Activated T-cell treated with anti-CD3 and anti-CD28 coated beads, Interleukin-2, amount 50 U/mL, for 24 hours (primary cell): Measurements from ENCODE around the gene WFIKKN2.

Experiments
- DNase-seq: peaks from one replicate; pipeline ENCODE4 v3.0.0-alpha.2; 2020
- H3K27ac Mint-ChIP-seq: 2 replicates; pipeline ENCODE4 v1.8.0; 2020; ENCODE audit warnings: mild to moderate bottlenecking, mixed read lengths
- H3K27me3 Mint-ChIP-seq: 2 replicates; pipeline ENCODE4 v1.8.0; 2020; ENCODE audit warnings: mixed read lengths
- H3K36me3 Mint-ChIP-seq: 2 replicates; pipeline ENCODE4 v1.8.0; 2020; ENCODE audit warnings: low read depth, mixed read lengths
- H3K4me1 Mint-ChIP-seq: 2 replicates; pipeline ENCODE4 v1.8.0; 2020; ENCODE audit warnings: low read depth, mixed read lengths
- H3K4me3 Mint-ChIP-seq: 2 replicates; pipeline ENCODE4 v1.8.0; 2020; ENCODE audit warnings: mild to moderate bottlenecking, moderate library complexity, mixed read lengths
- H3K9me3 Mint-ChIP-seq: 2 replicates; pipeline ENCODE4 v1.8.0; 2020; ENCODE audit warnings: mixed read lengths

Gene WFIKKN2

GRCh38 chr17:50835301-50836234, at the start of gene WFIKKN2:
Gene WFIKKN2, plus strand, starts transcription at chr17:50835586. Its CDS starts 352 bp downstream, at chr17:50835938.
- Mint-ChIP-seq H3K27me3 (peaks cover 19% of the 10 kb centered on the region), H3K36me3 (no peaks in the 10 kb centered on the region), H3K27ac (no peak within 1 kb of the TSS), H3K4me3 (no peak within 1 kb of the TSS), H3K9me3 (no peaks in the 10 kb centered on the region), H3K4me1 (peaks cover 2% of the 10 kb centered on the region)
- no peak for DNase-seq

GRCh38 chr17:50785946-50786570, 49.3 kb upstream of the WFIKKN2 start:
- no peak for DNase-seq
- Mint-ChIP-seq H3K4me1 (peaks cover 9% of the 10 kb centered on the region), H3K4me3 (no peak overlapping the region), H3K9me3 (no peaks in the 10 kb centered on the region), H3K27me3 (peaks cover 6% of the 10 kb centered on the region), H3K36me3 (no peaks in the 10 kb centered on the region), H3K27ac (no peak overlapping the region)

- H3K9me3 Mint-ChIP-seq: no peaks in the 10 kb centered on the region
- peaks cover 2% of the 10 kb centered on the region for H3K27me3 Mint-ChIP-seq
- no peak overlapping the region for H3K27ac Mint-ChIP-seq
- no peaks in the 10 kb centered on the region for H3K36me3 Mint-ChIP-seq
- DNase-seq: no peak
- peaks cover 5% of the 10 kb centered on the region for H3K4me1 Mint-ChIP-seq
- H3K4me3 Mint-ChIP-seq: no peak overlapping the region
Measured at GRCh38 chr17:50787106-50787505, 48.3 kb upstream of the WFIKKN2 start.

GRCh38 chr17:50790618-50791017, 44.8 kb upstream of the WFIKKN2 start:
- Mint-ChIP-seq H3K36me3 (no peaks in the 10 kb centered on the region), H3K27me3 (no peaks in the 10 kb centered on the region), H3K9me3 (no peaks in the 10 kb centered on the region), H3K4me1 (no peaks in the 10 kb centered on the region), H3K4me3 (no peak overlapping the region), H3K27ac (no peak overlapping the region)
- DNase-seq: no peak

GRCh38 chr17:50792132-50792531, 43.3 kb upstream of the WFIKKN2 start:
- Mint-ChIP-seq H3K9me3 (no peaks in the 10 kb centered on the region), H3K4me1 (no peaks in the 10 kb centered on the region), H3K27me3 (no peaks in the 10 kb centered on the region), H3K36me3 (no peaks in the 10 kb centered on the region), H3K4me3 (no peak overlapping the region), H3K27ac (no peak overlapping the region)
- no peak for DNase-seq

GRCh38 chr17:50793007-50793406, 42.4 kb upstream of the WFIKKN2 start:
- H3K4me3 Mint-ChIP-seq: no peak overlapping the region
- no peak for DNase-seq
- no peaks in the 10 kb centered on the region for H3K9me3 Mint-ChIP-seq
- no peak overlapping the region for H3K27ac Mint-ChIP-seq
- no peaks in the 10 kb centered on the region for H3K4me1 Mint-ChIP-seq
- no peaks in the 10 kb centered on the region for H3K36me3 Mint-ChIP-seq
- no peaks in the 10 kb centered on the region for H3K27me3 Mint-ChIP-seq

GRCh38 chr17:50794361-50794760, 41.0 kb upstream of the WFIKKN2 start:
- Mint-ChIP-seq H3K4me3 (no peak overlapping the region), H3K4me1 (no peaks in the 10 kb centered on the region), H3K27me3 (no peaks in the 10 kb centered on the region), H3K36me3 (no peaks in the 10 kb centered on the region), H3K9me3 (no peaks in the 10 kb centered on the region), H3K27ac (no peak overlapping the region)
- DNase-seq: no peak

- no peak overlapping the region for H3K27ac Mint-ChIP-seq
- no peak overlapping the region for H3K4me3 Mint-ChIP-seq
- no peaks in the 10 kb centered on the region for H3K27me3 Mint-ChIP-seq
- no peaks in the 10 kb centered on the region for H3K9me3 Mint-ChIP-seq
- no peak for DNase-seq
- no peaks in the 10 kb centered on the region for H3K36me3 Mint-ChIP-seq
- no peaks in the 10 kb centered on the region for H3K4me1 Mint-ChIP-seq
Measured at GRCh38 chr17:50797135-50797810, 38.1 kb upstream of the WFIKKN2 start.

GRCh38 chr17:50798424-50799288, 36.7 kb upstream of the WFIKKN2 start:
- H3K27me3 Mint-ChIP-seq: no peaks in the 10 kb centered on the region
- no peak for DNase-seq

GRCh38 chr17:50799582-50799981, 35.8 kb upstream of the WFIKKN2 start:
- Mint-ChIP-seq H3K27me3 (no peaks in the 10 kb centered on the region), H3K9me3 (no peaks in the 10 kb centered on the region), H3K27ac (no peak overlapping the region), H3K4me3 (no peak overlapping the region), H3K36me3 (no peaks in the 10 kb centered on the region), H3K4me1 (no peaks in the 10 kb centered on the region)
- no peak for DNase-seq

More at GRCh38 chr17:50798424-50799288, 36.7 kb upstream of the WFIKKN2 start:
- no peak overlapping the region for H3K4me3 Mint-ChIP-seq
- H3K36me3 Mint-ChIP-seq: no peaks in the 10 kb centered on the region
- no peaks in the 10 kb centered on the region for H3K9me3 Mint-ChIP-seq
- H3K27ac Mint-ChIP-seq: no peak overlapping the region
- H3K4me1 Mint-ChIP-seq: no peaks in the 10 kb centered on the region

- no peaks in the 10 kb centered on the region for H3K36me3 Mint-ChIP-seq
- no peak for DNase-seq
- H3K4me1 Mint-ChIP-seq: no peaks in the 10 kb centered on the region
- no peak overlapping the region for H3K27ac Mint-ChIP-seq
- no peaks in the 10 kb centered on the region for H3K9me3 Mint-ChIP-seq
- H3K4me3 Mint-ChIP-seq: no peak overlapping the region
- no peaks in the 10 kb centered on the region for H3K27me3 Mint-ChIP-seq
Measured at GRCh38 chr17:50800196-50800700, 35.1 kb upstream of the WFIKKN2 start.

GRCh38 chr17:50802609-50803571, 32.5 kb upstream of the WFIKKN2 start:
- H3K27ac Mint-ChIP-seq: no peak overlapping the region

GRCh38 chr17:50803676-50804075, 31.7 kb upstream of the WFIKKN2 start:
- H3K4me3 Mint-ChIP-seq: no peak overlapping the region
- H3K4me1 Mint-ChIP-seq: no peaks in the 10 kb centered on the region
- no peak overlapping the region for H3K27ac Mint-ChIP-seq
- no peaks in the 10 kb centered on the region for H3K36me3 Mint-ChIP-seq
- no peaks in the 10 kb centered on the region for H3K9me3 Mint-ChIP-seq
- no peak for DNase-seq
- no peaks in the 10 kb centered on the region for H3K27me3 Mint-ChIP-seq

More at GRCh38 chr17:50802609-50803571, 32.5 kb upstream of the WFIKKN2 start:
- no peaks in the 10 kb centered on the region for H3K9me3 Mint-ChIP-seq
- no peak for DNase-seq
- H3K27me3 Mint-ChIP-seq: no peaks in the 10 kb centered on the region
- no peaks in the 10 kb centered on the region for H3K4me1 Mint-ChIP-seq
- H3K4me3 Mint-ChIP-seq: no peak overlapping the region
- no peaks in the 10 kb centered on the region for H3K36me3 Mint-ChIP-seq
